HG02642 (cell line): ENCODE measurements around the gene HLA-DQA2.
"Not testable (repeated sequence)": the region's sequence is repeated elsewhere in the genome, so short reads cannot be mapped to it uniquely, and the experiment has no call there.

ENCODE experiments used
- ATAC-seq: cut with Tn5 transposase; IDR thresholded peaks from one replicate; pipeline ENCODE4 v1.9.1; 2021; ENCODE audit warnings: mild to moderate bottlenecking; ENCODE audit not compliant: unreplicated experiment, poor library complexity

HLA-DQA2 gene

DNA sequence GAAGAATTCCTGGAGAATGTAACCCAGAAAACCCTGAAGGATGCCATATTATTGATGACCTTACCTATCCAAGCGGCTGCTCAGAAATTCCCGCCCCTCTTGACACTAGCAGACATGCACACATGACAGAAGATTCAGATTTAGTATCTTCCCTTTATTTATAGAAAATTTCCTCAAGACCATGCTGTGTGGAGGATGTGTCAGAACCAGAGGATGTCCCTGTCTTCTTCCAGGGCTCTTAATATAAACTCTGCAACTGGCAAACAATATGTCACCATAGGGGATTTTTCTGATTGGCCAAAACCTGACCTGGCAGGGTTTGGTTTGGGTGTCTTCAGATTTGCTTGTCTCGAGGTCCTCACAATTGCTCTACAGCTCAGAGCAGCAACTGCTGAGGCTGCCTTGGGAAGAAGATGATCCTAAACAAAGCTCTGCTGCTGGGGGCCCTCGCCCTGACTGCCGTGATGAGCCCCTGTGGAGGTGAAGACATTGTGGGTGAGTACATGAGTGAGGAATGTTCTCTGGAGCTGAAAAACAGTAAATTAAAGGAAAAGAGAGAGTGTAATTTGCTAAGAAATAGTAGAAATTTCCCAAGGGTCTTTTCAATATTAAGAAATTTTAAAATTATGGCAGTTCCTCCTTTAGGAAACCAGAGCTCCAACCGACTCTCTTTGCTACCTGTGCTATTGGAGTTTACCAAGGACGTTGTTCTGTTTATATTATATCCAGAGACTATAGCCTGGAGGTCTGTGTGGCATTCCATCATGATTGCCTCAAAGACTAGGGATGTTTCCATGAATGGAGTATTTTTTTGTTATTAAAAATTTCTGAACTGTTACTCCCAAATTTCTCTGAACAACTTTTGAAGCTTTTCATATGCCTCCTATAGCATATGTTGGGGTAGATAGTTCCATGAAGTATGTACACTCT lies at the start of gene HLA-DQA2:
HLA-DQA2 (plus strand) TSS at position 361 of the 930 bp plus-strand sequence; CDS start at position 414, 53 bp downstream.
- ATAC-seq = no peak

DNA sequence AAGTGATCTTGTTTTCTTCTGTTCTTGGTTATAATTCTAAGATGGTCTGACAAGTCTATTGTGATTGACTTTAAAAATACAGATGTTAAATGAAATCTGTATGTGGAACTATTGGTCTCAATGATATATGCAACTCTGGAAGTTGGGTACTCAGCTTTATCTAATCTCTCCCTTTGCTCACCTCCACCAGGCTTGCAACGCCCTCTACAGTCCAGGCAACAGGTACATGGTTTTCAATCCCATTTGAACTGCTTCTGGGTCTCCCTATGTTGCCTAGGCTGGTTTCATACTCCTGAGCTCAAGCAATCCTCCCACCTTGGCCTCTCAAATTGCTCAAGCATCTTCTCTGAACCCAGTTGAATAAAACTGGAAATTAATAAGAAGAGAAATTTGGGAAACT lies 49.2 kb upstream of the HLA-DQA2 start:
- no peak for ATAC-seq

DNA sequence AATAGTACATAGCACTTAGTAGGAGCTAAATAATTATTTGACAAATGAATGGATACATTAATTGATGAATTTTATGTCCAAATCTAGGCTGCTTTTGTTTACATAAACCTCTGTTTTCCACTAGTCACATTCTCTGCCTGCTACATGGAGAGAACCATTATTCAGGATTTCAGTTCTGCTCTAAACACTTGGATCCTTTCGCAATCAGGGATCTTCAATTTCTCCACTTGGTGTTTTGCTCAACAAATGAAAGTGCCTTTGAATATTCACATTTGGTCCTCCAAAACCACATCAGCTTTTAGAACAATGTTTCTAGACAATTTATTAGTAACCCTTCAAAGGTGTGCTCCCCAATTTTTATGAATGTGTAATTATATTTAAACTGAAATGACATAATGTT lies 44.2 kb upstream of the HLA-DQA2 start:
- no peak for ATAC-seq

DNA sequence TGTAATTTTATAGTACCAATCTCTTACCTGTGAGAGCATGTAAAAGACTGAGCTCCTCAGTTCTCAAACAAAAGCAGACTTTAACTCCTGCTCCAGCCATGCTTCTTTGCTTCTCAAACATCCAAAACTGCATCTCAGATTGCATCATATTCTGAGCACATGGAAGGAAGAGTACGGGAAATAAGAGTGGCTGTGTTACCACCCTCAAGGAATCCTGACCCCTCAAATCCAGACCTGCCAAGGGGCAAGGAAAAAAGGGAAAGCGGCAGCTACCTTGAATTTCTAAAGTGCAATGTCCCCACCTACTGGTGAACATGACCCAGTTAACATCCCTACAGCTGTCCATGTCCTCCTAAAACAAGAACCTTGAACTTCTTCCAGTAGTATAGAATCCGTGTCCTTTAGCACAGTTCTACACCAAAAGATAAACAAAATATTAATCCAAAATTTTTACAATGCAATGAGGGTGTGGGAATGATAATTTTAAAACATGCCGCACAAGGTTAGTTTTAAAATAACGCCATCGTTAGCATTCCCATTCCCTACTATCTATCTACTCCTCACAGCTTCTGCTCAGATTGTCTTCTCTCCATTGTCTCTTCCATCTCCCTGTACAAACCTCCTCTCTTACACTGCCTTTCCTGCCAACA lies 40.7 kb upstream of the HLA-DQA2 start:
- no peak for ATAC-seq

DNA sequence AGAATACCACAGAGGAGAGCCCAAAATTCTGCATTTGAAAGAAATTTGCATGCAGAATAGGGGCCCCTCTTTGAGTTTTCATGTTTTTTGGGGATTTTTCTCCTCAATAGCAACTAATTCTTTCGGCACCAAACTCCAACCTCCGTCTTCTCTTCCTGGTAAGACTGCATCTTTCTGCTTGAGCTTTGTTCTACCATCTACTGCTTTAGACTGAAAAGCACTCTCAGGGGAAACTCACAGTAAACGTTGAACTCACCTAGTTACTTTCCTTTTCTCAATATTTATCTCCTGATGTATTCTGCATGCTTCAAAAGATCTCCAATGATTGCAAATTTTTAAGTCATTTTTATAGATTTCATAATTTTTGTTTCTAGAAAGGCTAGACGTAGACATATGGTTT lies 37.8 kb upstream of the HLA-DQA2 start:
- ATAC-seq = no peak

DNA sequence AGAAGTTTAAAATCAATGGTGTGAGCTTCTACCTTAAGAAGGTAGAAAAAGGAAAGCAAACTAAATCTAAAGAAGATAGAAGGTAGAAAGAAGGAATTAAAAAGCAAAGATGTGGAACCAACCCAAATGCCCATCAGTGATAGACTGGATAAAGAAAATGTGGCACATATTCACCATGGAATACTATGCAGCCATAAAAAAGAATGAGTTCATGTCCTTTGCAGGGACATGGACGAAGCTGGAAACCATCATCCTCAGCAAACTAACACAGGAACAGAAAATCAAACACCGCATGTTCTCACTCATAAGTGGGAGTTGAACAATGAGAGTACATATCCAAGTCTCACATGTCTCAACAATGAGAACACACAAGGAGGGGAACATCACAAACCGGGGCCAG lies 36.0 kb upstream of the HLA-DQA2 start:
- not testable (repeated sequence) for ATAC-seq

DNA sequence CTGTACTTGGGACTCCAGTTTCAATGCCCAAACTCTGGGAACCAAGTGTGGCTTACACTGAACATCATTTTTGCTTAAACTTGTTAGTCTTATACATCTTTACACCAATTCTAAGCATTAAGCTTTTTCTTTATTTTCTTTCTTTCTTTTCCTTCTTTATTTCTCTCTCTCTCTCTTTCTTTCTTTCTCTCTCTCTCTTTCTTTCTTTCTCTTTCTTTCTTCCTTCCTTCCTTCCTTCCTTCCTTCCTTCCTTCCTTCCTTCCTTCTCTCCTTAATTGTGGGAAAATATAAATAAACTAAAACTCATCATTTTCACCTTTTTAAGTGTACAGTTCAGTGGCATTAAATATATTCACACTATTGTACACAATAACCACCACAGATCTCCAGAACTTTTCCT lies 31.6 kb upstream of the HLA-DQA2 start:
- no peak for ATAC-seq

DNA sequence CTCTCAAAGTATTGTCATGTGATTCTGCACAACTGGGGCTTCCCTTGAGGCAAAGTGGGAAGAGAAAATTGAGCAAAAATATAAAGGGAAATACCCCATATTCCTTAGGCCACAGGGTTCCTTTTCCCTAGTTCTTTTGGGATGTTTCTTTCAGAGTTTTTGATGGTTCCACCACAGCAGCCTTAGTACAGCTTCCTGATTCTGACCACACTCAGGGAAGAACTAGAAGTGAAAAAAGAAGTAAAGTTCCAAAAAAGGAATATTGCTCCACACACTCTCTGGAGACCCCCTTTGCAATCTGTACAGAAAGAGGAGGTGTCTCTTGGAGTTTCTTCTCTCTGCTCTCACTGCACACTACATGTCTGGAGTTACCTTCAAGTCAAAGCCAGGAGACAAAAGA lies 27.9 kb upstream of the HLA-DQA2 start:
- no peak for ATAC-seq

DNA sequence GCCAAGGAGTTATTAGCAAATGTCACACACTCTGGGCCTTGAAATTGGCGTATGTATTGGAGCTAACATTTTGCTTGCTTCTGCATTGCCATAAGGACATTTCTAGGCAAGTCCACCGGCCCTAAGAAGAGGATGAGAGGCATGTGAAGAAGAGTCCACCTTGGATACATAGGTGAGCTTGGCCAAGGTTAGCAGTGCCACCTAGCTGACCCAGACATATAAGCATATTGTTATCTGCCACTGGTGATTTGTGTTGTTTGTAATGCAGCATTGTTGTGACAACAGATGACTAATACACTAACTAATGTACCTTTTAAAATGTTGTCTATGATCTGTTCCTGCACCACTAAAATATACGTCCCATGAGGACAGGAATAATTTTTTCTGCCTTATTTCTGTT lies 24.8 kb upstream of the HLA-DQA2 start:
- no peak for ATAC-seq

DNA sequence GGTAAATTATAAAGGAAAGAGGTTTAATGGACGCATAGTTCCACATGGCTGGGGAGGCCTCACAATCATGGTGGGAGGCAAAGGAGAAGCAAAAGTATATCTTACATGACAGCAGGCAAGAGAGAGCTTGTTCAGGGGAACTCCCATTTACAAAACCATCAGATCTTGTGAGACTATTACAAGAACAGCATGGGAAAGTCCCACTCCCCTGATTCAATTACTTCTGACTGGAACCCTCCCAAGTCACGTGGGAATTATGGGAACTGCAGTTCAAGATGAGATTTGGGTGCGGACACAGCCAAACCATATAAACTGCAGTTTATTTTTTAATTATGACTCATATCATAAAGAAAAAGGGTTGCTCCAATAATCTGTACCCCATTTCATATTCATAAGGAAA lies 22.3 kb upstream of the HLA-DQA2 start:
- no peak for ATAC-seq

DNA sequence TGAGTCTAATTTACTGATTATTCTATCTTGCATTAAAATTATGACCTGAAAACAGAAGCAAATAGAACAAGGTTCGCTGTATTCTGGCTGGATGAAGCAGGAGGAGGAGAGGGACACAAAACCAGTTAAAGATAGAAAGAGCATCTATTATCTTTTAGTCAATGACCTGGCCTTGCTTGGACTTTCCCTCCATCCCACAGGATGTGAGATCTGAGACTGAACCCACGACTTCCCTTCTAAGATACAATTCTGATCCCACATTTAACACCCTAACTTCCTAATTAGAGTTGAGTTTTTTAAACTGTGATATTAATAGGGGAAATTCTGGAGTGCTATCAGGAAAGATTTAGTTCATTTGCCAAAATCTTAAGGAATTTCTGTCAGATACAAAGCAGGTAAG lies 3.1 kb upstream of the HLA-DQA2 start:
- no peak for ATAC-seq

DNA sequence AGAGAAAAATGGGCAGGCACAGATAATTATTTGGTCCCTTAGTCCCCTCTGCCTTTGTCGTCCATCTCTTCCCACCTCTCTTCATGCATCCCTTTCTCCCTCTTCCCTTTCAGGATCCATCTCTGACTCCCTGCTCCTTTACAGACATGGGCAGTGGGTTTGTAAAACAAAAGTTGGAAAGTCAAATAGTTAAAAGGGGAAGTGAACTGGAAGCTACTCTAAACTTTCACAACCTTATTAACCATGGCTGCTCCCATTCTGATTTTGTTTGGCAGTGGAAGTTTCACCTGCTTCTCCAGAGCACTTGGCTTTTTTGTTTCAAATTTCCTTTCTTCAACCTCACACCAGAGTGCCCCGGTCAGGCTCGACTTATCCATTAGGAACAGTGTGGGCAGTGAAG lies 1.2 kb downstream of the HLA-DQA2 start:
- ATAC-seq = no peak

DNA sequence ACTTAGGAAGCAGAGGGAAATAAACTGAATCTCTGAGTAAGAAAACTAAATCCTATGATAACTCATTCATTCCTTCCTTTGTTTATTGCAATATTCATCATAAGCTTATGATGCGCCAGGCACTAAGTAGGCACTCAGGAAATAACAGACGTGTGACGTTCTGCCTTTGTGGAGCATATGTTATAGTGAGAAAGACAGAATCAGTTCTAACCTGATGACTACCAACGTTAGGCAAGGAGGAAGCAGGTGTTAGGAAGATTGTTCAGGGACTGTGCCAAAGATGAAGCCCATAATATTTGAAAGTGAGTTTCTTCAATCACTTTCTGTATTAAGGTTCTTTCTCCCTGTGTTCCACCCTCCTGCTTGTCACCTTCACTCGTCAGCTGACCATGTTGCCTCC lies 3.6 kb downstream of the HLA-DQA2 start:
- no peak for ATAC-seq

DNA sequence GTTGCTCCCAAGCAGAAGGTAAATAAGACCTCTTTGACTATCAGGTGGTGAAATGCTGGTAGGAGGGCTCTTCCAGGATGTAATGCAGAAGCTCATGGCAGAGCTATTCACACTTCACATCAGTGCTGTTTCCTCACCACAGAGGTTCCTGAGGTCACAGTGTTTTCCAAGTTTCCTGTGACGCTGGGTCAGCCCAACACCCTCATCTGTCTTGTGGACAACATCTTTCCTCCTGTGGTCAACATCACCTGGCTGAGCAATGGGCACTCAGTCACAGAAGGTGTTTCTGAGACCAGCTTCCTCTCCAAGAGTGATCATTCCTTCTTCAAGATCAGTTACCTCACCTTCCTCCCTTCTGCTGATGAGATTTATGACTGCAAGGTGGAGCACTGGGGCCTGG lies 4.5 kb downstream of the HLA-DQA2 start:
- not testable (repeated sequence) for ATAC-seq

DNA sequence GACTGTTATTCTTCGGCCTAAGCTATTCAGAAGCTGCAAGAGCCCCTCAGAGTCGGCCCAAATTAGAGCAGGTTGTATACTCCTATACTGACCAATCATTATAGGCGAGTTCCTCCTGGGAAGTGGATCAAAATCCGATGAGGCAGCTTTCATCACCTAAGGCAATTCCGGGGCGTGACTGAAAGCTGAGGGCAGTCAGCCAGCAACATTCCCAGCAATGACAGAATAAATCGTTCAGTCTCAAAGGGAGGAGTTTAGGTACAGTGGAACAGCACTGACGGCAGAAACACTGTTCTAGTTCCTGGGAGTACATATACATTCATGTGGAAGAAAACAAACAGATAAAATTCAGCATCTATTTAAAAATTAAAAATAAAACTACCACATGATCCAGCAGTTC lies 11.4 kb downstream of the HLA-DQA2 start:
- ATAC-seq = no peak

DNA sequence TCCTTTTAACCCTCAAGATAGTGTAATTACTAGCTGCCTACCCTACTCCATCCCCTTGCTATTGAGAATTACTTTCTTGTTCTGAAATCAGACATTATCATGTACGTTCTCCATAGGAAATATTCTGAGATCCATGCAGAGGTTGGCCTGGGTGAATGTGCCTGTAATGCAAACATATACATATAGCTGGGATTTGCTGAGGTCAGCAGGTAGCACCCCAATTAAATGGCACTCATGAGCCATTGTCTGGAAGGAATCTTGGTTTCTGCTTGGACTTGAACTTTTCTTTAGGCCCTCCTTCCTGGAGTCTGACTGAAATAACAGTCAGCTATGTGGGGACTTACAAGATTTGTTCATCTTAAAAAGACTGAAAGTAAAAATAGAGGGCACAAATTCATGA lies 18.5 kb downstream of the HLA-DQA2 start:
- no peak for ATAC-seq

DNA sequence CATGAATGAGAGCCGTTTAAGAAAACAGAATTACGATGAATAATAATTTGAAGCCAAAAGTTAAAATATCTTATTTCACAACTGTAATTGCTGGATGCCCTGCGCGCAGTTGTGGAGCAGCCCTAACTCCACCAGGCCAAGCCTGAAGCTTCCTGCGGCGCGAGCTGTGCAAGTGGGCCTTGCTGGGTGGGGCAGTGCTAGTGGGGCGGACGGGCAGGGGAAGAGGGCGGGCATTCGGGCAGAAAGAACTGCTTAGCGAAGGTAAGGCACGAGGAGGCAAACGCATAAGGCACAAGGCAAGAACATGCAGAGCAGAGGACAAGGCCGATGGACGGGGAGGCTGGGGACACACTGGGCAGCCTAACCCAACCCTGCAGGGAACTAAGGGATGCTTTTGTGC lies 19.9 kb downstream of the HLA-DQA2 start:
- ATAC-seq = no peak

DNA sequence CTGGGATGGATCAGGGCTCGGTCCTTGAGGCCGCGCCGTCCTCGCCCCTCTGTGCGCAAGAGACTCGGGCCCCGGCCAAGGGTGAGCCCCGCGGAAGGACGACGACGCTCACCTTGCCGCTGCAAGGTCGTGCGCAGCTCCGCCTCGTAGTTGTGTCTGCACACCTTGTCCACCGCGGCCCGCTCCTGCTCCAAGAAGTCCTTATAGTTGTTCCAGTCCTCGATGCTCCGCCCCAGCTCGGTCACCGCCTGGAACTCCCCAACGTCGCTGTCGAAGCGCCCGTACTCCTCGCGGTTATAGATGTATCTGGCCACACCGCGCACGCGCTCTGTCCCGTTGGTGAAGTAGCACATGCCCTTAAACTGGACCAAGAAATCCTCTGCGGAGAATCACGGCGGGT lies 20.4 kb downstream of the HLA-DQA2 start:
- no peak for ATAC-seq

DNA sequence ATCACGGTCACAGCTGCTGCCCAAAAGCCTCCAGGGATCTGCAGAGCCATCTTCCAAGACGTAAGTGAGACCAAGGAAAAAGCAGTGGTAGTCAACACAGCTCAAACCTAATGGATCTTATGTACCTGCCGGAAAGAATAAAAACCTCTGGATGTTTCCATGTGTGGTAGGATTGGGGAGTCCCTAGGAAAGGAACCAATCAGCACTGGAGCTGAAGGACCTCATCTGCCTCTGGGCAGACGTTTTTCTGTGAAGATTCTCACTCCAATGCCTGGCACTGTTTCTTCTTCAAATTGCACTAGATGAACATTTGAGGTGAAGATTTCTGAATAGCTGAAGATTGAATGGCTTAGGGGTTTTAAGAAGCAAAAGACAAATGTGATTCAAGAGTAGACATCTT lies 22.2 kb downstream of the HLA-DQA2 start, which contains the start of gene HLA-DQB2:
HLA-DQB2 (minus strand) TSS at position 112 of the 400 bp plus-strand sequence; CDS start at position 50, 62 bp downstream.
- ATAC-seq = no peak

DNA sequence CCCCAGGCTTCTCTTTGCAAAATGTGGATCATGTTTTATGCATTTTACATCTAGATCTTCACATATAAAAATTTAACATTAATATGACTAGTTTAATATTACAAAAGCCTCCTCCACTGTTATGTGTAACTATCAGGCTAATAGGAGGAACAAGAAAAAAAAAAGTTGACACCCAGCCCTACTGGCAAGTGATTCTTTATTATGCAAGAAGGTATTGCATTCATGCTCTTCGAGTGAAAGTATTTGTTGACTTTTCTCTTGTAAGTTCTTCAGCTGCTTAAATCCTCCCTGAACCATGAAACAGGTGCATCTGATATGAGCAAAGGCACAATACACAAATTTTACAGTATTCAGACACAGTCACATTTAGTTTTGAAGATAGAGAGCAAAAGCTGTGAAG lies 22.9 kb downstream of the HLA-DQA2 start:
- no peak for ATAC-seq

DNA sequence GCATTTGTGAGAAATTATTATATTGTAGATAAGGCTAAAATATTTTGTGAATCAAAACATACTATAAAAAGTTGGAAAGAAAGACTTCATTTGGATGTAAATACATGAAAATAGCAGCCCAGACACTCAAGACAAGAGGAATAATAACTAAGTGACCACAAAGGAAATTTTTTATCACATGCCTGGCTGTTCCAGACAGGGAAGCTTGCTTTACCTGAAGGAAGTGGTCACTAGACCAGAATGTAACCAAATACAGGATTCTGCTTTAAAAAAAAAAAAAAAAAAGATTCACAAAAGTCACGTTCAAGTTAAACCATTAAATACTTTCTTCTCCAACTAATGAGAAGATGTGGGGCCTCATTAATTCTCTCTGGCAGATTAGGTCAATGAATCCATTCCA lies 31.5 kb downstream of the HLA-DQA2 start:
- no peak for ATAC-seq

DNA sequence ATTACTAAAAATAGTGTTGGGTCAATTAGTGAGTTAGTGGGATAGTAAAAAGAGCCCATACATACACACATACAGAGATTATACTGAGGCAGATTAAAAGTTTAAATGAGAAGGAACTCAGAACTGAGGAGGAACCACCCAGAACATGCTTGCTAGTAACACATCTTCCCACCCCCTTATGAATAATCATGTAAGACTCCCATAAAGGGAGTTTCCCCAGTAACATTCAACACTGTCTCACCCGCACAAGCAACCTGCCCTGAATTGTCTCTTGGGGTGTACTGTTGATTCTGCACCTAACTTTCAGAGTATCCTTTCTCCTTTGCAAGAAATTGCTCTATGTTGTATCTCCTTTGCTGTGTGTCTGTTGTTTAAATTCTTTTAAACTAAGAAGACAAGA lies 33.2 kb downstream of the HLA-DQA2 start:
- no peak for ATAC-seq
